Measurements from ENCODE around the gene ATP6V0E1. TPM values are rescaled to one million over a fixed set of nuclear protein-coding genes. Genes with fewer than 3 reads are reported as not detected.
"Not testable (repeated sequence)": the region's sequence is repeated elsewhere in the genome, so short reads cannot be mapped to it uniquely, and the experiment has no call there.

Gene ATP6V0E1
- total RNA-seq, 4 donors from 2014 or later: 46.2 to 175 (median 110) TPM

DNA sequence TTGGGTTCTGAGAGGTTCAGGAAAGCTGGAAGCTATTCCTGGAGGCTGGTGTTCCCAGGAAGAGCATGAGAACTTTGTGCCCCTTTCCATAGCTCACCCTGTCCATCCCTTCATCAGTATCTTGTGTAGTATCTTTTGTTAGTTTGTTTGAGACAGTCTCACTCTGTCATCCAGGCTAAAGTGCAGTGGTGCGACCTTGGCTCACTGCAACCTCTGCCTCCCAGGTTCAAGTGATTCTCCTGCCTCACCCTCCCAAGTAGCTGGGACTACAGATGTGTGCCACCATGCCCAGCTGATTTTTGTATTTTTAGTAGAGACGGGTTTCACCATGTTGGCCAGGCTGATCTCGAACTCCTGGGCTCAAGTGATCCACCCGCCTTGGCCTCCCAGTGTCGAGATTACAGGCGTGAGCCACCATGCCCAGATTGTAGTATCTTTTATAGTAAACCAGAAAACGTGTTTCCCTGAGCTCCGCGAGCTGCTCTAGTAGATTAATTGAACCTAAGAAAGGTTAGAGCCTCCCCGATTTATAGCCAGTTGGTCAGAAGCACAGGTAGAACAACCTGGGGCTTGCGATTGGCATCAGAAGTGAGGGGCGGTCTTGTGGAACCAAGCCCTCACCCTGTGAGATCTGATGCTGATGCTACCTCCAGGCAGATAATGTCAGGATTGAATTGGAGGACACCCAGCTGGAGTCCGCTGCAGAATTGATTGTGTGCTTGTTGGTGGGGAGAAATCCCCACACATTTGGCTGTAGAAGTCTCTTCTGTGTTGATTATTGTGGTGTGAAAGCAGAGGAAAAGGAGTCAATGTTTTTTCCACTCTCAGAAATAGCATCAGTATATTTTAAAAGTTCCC is 32.3 kb downstream of the ATP6V0E1 start:
- DNase-seq: no peak
- H3K36me3 ChIP-seq: peaks cover 0 to 6% (median 0%) of the 10 kb centered on the region in 3 donors
- H3K9me3 ChIP-seq: no peaks in the 10 kb centered on the region
- no peak overlapping the region for H3K4me3 ChIP-seq
- no peaks in the 10 kb centered on the region for H3K27me3 ChIP-seq
- TF ChIP-seq, protein P1, sequence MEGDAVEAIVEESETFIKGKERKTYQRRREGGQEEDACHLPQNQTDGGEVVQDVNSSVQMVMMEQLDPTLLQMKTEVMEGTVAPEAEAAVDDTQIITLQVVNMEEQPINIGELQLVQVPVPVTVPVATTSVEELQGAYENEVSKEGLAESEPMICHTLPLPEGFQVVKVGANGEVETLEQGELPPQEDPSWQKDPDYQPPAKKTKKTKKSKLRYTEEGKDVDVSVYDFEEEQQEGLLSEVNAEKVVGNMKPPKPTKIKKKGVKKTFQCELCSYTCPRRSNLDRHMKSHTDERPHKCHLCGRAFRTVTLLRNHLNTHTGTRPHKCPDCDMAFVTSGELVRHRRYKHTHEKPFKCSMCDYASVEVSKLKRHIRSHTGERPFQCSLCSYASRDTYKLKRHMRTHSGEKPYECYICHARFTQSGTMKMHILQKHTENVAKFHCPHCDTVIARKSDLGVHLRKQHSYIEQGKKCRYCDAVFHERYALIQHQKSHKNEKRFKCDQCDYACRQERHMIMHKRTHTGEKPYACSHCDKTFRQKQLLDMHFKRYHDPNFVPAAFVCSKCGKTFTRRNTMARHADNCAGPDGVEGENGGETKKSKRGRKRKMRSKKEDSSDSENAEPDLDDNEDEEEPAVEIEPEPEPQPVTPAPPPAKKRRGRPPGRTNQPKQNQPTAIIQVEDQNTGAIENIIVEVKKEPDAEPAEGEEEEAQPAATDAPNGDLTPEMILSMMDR (IDR thresholded peaks at IDR 0.05): no peak
- TF ChIP-seq POLR2A (IDR thresholded peaks at IDR 0.05): no peak
- H3K27ac ChIP-seq: peak overlapping the region; percentile 18 to 59 (median 42)
- peaks cover 0 to 31% (median 2%) of the 10 kb centered on the region in 4 donors for H3K4me1 ChIP-seq

DNA sequence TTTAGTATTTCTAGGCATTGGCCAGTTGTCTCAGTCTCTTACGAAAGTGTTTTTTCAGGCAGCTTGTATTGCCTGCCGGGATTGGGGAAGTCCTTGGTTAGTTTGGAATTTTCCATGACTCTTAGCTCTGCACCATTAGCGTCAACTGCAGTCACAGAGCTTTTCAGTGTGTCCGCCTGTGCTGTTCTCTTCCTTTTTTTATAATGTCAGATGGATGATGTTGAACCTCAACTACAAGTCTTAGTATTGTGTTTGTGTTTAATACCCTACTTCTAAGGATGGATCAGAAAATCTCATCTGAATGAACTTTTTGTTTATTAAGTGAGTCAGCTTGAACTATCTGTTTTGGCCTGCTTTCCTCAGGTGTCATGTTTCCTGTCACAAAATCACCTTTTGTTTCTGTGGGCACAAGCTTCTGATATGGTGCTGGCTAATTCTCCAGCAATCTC is 33.1 kb downstream of the ATP6V0E1 start:
- Histone ChIP-seq H3K4me3 (no peak overlapping the region), H3K36me3 (peaks cover 0 to 14% (median 0%) of the 10 kb centered on the region in 3 donors), H3K4me1 (peaks cover 0 to 27% (median 2%) of the 10 kb centered on the region in 4 donors), H3K9me3 (no peaks in the 10 kb centered on the region), H3K27me3 (no peaks in the 10 kb centered on the region), H3K27ac (peak overlapping the region; percentile 18 to 59 (median 45))
- no peak for DNase-seq
- TF ChIP-seq POLR2A (IDR thresholded peaks at IDR 0.05): no peak
- TF ChIP-seq, protein P1 (IDR thresholded peaks at IDR 0.05): no peak

DNA sequence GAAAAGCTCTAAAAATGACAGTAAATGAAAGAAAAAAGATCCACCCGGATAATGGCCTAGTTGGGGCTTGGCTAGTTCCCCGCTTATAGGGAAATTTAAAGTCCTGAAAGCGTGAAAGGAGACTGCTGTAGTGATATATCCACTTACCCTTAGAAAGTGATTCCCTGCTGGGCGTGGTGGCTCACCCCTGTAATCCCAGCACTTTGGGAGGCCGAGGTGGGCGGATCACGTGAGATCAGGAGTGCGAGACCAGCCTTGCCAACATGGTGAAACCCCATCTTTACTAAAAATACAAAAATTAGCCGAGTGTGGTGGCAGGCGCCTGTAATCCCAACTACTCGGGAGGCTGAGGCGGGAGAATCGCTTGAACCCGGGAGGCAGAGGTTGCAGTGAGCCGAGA is 33.5 kb downstream of the ATP6V0E1 start:
- peaks cover 0 to 23% (median 2%) of the 10 kb centered on the region in 4 donors for H3K4me1 ChIP-seq
- DNase-seq, H3K27me3 ChIP-seq, H3K4me3 ChIP-seq, H3K9me3 ChIP-seq: not testable (repeated sequence)
- H3K27ac ChIP-seq: peak overlapping the region in 3 of 4 donors; percentile 43 to 59 (median 47)
- H3K36me3 ChIP-seq: peaks cover 0 to 19% (median 0%) of the 10 kb centered on the region in 3 donors

DNA sequence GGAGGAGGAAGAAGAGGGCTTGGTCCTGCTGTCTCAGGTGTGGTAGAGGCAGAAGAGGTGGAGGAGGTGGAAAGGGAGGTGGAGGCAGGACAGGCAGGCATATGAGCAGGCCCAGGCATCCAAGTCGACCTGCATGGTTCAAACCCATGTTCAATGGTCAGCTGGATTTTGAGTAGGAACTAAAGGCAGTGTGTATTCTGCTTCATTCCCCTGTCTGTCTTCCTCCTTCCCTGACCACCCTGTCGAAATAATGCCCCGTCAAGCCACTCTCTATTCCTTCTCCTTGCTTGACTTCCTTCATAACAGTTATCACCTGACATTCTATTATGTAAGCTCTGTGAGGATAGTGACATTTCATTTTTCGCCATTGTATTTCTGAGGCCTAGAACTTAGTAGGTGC is 34.8 kb downstream of the ATP6V0E1 start:
- H3K27ac ChIP-seq: peak overlapping the region in 1 of 4 donors; percentile 50
- no peak for DNase-seq
- TF ChIP-seq POLR2A (IDR thresholded peaks at IDR 0.05): no peak
- TF ChIP-seq, protein P1 (IDR thresholded peaks at IDR 0.05): no peak
- no peaks in the 10 kb centered on the region for H3K9me3 ChIP-seq
- peaks cover 0 to 23% (median 2%) of the 10 kb centered on the region in 4 donors for H3K4me1 ChIP-seq
- no peak overlapping the region for H3K4me3 ChIP-seq
- no peaks in the 10 kb centered on the region for H3K27me3 ChIP-seq
- H3K36me3 ChIP-seq: peaks cover 0 to 27% (median 0%) of the 10 kb centered on the region in 3 donors

DNA sequence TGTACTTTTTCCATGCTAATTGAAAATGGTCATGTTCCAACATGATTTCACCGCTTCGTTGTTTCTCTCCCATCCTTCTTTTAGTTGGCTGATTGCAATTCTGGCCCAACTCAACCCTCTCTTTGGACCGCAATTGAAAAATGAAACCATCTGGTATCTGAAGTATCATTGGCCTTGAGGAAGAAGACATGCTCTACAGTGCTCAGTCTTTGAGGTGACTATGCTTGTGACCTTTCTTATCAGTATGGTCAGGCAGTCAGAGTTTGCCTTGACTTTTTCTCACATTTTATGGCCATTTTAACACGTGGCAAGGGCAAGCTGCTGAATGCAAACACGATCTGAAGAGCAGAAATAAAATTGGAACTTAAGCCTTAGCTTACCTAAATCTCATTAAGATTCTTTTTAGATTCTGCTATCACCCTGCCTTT is 36.6 kb downstream of the ATP6V0E1 start:
- Histone ChIP-seq H3K36me3 (peaks cover 0 to 27% (median 0%) of the 10 kb centered on the region in 3 donors), H3K27ac (no peak overlapping the region), H3K27me3 (no peaks in the 10 kb centered on the region), H3K4me1 (peaks cover 0 to 22% (median 2%) of the 10 kb centered on the region in 4 donors), H3K4me3 (no peak overlapping the region), H3K9me3 (no peaks in the 10 kb centered on the region)
- DNase-seq: no peak
- TF ChIP-seq, protein P1 (IDR thresholded peaks at IDR 0.05): no peak
- TF ChIP-seq POLR2A (IDR thresholded peaks at IDR 0.05): no peak

DNA sequence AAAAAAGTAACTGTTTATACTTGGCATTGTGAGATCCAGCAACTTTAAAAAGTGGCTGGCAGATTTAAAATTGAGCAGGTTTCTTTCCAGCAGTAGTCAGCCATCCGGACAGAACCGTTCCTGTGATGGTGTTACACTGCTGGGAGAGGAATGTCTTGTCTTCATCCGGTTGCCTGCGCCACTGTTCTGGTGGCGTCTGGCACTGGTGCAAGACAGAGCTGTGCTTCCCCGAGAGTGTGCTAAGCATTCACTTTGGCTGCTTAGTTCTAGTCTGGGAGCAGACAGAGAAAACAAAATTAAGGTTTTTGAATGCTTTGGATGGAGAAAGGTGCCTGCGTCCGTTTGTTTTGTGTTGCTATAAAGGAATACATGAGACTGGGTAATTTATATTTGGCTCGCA is 37.1 kb downstream of the ATP6V0E1 start:
- Histone ChIP-seq H3K4me3 (no peak overlapping the region), H3K27ac (no peak overlapping the region), H3K27me3 (no peaks in the 10 kb centered on the region), H3K36me3 (peaks cover 0 to 27% (median 0%) of the 10 kb centered on the region in 3 donors), H3K4me1 (peaks cover 0 to 17% (median 2%) of the 10 kb centered on the region in 4 donors), H3K9me3 (no peaks in the 10 kb centered on the region)
- peak in 1 of 3 donors; percentile 25 for DNase-seq
- no peak for TF ChIP-seq POLR2A (IDR thresholded peaks at IDR 0.05)
- TF ChIP-seq, protein P1 (IDR thresholded peaks at IDR 0.05): no peak

All from Peyer's patch (tissue), 4 donors.